ENCODE data around the gene PACRG. TPM values are rescaled to one million over a fixed set of nuclear protein-coding genes. Genes with fewer than 3 reads are reported as not detected.

PACRG gene
- polyA plus RNA-seq, 1 of the 3 experiments (the other 2 are of a cell fraction): 0.56 TPM

DNA sequence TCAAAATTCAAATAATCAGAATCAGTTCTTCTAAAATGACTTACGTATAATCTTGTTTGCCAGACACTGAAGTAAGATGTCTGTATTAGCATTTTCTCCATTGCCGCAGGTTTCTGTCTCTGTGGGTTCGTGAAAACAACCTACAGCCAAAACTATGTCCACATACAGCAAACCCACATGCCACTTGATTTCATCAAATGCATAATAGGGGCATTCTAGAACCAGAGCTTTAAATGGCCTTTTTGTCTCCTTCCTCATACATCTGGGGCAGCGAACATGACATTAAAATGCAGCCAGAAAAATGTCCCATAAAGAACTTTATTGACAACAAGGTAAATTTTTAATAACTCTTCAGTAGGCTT lies 596.5 kb downstream of the PACRG start (continued):
- TF ChIP-seq, protein P1, sequence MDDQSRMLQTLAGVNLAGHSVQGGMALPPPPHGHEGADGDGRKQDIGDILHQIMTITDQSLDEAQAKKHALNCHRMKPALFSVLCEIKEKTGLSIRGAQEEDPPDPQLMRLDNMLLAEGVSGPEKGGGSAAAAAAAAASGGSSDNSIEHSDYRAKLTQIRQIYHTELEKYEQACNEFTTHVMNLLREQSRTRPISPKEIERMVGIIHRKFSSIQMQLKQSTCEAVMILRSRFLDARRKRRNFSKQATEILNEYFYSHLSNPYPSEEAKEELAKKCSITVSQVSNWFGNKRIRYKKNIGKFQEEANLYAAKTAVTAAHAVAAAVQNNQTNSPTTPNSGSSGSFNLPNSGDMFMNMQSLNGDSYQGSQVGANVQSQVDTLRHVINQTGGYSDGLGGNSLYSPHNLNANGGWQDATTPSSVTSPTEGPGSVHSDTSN (IDR thresholded peaks at IDR 0.05): no peak

DNA sequence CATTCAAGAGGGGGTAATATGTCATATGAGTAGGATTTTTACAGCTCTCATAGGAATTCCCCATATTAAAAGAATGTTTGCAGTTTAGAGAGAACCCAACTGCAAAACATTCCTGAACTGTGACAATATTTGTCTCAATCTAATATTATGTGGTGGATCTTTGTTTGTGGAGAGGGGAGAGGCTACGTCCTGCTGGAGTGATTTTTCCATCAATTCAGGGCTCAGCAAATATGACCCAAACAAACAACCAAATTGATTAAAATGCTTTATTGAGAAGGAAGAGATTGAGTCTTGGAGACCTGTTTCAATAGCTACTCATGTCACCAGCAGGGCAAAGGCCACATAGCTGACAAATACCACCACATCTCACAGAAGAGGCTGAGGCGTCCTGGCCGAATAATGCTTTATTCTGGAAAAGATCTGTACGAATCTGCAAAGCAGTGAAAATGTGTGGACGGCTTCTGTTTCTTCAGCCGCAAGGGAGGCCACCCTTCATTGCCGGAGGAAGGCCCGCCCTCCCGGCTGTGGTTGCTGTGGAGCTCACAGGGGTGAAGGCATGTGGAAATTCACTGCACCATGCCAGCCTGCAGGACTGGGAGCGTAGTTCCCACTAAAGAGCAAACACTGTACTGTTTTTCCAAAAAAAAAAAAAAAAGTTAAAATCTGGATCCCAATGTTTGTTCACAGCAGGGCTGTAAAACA lies 597.1 kb downstream of the PACRG start:
- POLR2A ChIA-PET: no interaction called here
- Histone ChIP-seq H2AFZ (ENCODE audit: low read depth) (no peak overlapping the region), H3K9me3 (no peaks in the 10 kb centered on the region), H3K27ac (ENCODE audit: low read depth in 2 of 2, low read length in 1 of 2) (no peak overlapping the region), H3K4me2 (no peak overlapping the region), H3K9ac (no peak overlapping the region), H3K79me2 (ENCODE audit: insufficient read depth) (no peaks in the 10 kb centered on the region), H4K20me1 (ENCODE audit: insufficient read depth) (no peaks in the 10 kb centered on the region), H3K4me1 (ENCODE audit: control insufficient read depth in 1 of 2, insufficient read depth in 2 of 2, low read depth in 1 of 2, low read length in 1 of 2) (no peaks in the 10 kb centered on the region; a peak in 1 of 4 replicates), H3K9me2 (no peaks in the 10 kb centered on the region), H3K36me3 (replicated peaks in 1 of 2; ENCODE audit: control insufficient read depth in 1 of 2, insufficient read depth in 2 of 2, low read length in 1 of 2) (no peaks in the 10 kb centered on the region), H3K27me3 (ENCODE audit: insufficient read depth) (no peaks in the 10 kb centered on the region), H3F3A (replicated peaks; ENCODE audit: insufficient read depth) (no peaks in the 10 kb centered on the region), H3K4me3 (ENCODE audit: low read depth in 2 of 2, low read length in 1 of 2) (no peak overlapping the region)
- TF ChIP-seq, protein P2, sequence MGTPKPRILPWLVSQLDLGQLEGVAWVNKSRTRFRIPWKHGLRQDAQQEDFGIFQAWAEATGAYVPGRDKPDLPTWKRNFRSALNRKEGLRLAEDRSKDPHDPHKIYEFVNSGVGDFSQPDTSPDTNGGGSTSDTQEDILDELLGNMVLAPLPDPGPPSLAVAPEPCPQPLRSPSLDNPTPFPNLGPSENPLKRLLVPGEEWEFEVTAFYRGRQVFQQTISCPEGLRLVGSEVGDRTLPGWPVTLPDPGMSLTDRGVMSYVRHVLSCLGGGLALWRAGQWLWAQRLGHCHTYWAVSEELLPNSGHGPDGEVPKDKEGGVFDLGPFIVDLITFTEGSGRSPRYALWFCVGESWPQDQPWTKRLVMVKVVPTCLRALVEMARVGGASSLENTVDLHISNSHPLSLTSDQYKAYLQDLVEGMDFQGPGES (IDR thresholded peaks at IDR 0.05; ENCODE audit: low read depth, low read length): no peak
- TF ChIP-seq RAD21 (IDR thresholded peaks at IDR 0.05; ENCODE audit: low read length) (no peak), TAF1 (IDR thresholded peaks at IDR 0.05; ENCODE audit: borderline replicate concordance, low read depth, low read length) (no peak), POLR2AphosphoS5 (IDR thresholded peaks at IDR 0.05; ENCODE audit: low read depth, low read length) (no peak), RFX5 (IDR thresholded peaks at IDR 0.05; ENCODE audit: low read length) (no peak), JUND (IDR thresholded peaks at IDR 0.05) (no peak)
- DNase-seq: no peak
- CTCF ChIA-PET: interaction anchor here (1.1 kb wide), 1 partner anchor 13 kb away, joined by 3 read pairs; no protein-coding TSS in a partner anchor
- 77% methylated on average over 10 of the region's 10 CpGs for WGBS (ENCODE audit: low lambda C conversion rate)

DNA sequence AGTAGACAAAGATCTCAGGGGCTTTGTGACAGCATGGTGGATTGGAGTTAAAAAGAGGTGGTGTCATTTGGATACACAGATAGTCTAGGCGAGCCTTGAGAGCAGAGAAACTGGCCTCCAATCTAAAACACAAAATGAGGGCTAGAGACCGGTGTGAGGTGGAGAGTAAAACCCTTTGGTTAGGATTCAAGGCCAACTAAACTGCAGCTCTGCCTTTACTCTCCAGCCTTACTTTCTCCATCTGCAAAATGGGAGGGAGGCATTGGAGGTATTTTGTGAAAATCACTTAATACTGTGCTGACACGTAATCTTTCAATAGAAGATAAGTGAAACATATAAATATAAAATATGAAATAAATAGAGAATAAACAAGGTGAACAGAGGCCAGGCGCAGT lies 597.6 kb downstream of the PACRG start:
- Histone ChIP-seq H2AFZ (ENCODE audit: low read depth) (no peak overlapping the region), H3K4me3 (ENCODE audit: low read depth in 2 of 2, low read length in 1 of 2) (no peak overlapping the region), H4K20me1 (ENCODE audit: insufficient read depth) (no peaks in the 10 kb centered on the region), H3K27ac (ENCODE audit: low read depth in 2 of 2, low read length in 1 of 2) (no peak overlapping the region), H3K79me2 (ENCODE audit: insufficient read depth) (no peaks in the 10 kb centered on the region), H3K9me2 (no peaks in the 10 kb centered on the region), H3K27me3 (ENCODE audit: insufficient read depth) (no peaks in the 10 kb centered on the region), H3K4me2 (no peak overlapping the region), H3K36me3 (replicated peaks in 1 of 2; ENCODE audit: control insufficient read depth in 1 of 2, insufficient read depth in 2 of 2, low read length in 1 of 2) (no peaks in the 10 kb centered on the region), H3K9me3 (no peaks in the 10 kb centered on the region), H3K4me1 (ENCODE audit: control insufficient read depth in 1 of 2, insufficient read depth in 2 of 2, low read depth in 1 of 2, low read length in 1 of 2) (no peaks in the 10 kb centered on the region; a peak in 1 of 4 replicates), H3K9ac (no peak overlapping the region), H3F3A (replicated peaks; ENCODE audit: insufficient read depth) (no peaks in the 10 kb centered on the region)
- DNase-seq: no peak
- POLR2A ChIA-PET: no interaction called here
- WGBS (ENCODE audit: low lambda C conversion rate): 73% methylated on average over 4 of the region's 4 CpGs
- TF ChIP-seq GATA2 (CRISPR knock-in tag; IDR thresholded peaks at IDR 0.05) (no peak), MEF2A (IDR thresholded peaks at IDR 0.05; ENCODE audit: borderline replicate concordance, low read depth) (no peak), TAF1 (IDR thresholded peaks at IDR 0.05; ENCODE audit: borderline replicate concordance, low read depth, low read length) (no peak), MXI1 (IDR thresholded peaks at IDR 0.05; ENCODE audit: low read depth, low read length) (no peak), FOXJ3 (CRISPR knock-in tag; IDR thresholded peaks at IDR 0.05) (no peak)
- TF ChIP-seq, protein P1 (IDR thresholded peaks at IDR 0.05): no peak
- TF ChIP-seq, protein P3, sequence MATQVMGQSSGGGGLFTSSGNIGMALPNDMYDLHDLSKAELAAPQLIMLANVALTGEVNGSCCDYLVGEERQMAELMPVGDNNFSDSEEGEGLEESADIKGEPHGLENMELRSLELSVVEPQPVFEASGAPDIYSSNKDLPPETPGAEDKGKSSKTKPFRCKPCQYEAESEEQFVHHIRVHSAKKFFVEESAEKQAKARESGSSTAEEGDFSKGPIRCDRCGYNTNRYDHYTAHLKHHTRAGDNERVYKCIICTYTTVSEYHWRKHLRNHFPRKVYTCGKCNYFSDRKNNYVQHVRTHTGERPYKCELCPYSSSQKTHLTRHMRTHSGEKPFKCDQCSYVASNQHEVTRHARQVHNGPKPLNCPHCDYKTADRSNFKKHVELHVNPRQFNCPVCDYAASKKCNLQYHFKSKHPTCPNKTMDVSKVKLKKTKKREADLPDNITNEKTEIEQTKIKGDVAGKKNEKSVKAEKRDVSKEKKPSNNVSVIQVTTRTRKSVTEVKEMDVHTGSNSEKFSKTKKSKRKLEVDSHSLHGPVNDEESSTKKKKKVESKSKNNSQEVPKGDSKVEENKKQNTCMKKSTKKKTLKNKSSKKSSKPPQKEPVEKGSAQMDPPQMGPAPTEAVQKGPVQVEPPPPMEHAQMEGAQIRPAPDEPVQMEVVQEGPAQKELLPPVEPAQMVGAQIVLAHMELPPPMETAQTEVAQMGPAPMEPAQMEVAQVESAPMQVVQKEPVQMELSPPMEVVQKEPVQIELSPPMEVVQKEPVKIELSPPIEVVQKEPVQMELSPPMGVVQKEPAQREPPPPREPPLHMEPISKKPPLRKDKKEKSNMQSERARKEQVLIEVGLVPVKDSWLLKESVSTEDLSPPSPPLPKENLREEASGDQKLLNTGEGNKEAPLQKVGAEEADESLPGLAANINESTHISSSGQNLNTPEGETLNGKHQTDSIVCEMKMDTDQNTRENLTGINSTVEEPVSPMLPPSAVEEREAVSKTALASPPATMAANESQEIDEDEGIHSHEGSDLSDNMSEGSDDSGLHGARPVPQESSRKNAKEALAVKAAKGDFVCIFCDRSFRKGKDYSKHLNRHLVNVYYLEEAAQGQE (IDR thresholded peaks at IDR 0.05; ENCODE audit: low read depth, low read length): no peak
- CTCF ChIA-PET: no interaction called here
